B cell (primary cell): ENCODE data around the gene KCNJ1. TPM values are rescaled to one million over a fixed set of nuclear protein-coding genes. Genes with fewer than 3 reads are reported as not detected.

ENCODE experiments used
- ATAC-seq: fragments of 200-7000 bp; cut with Tn5 transposase; one replicate; pipeline ENCODE4 v1.10.0; 2021; ENCODE audit warnings: low read depth, mild to moderate bottlenecking, moderate number of reproducible peaks, moderate library complexity
- CTCF ChIA-PET: fragments of 350-600 bp; sonication (Branson Sonifier 250); formaldehyde crosslinking; loops from one replicate; lab custom pipeline; 2021; ENCODE audit warnings: antibody characterized with exemption, inconsistent platforms; lab: Charles Lee
- POLR2A ChIA-PET: fragments of 350-600 bp; sonication (Branson Sonifier 250); formaldehyde crosslinking; loops from one replicate; lab custom pipeline; 2021; ENCODE audit warnings: antibody characterized with exemption; lab: Charles Lee
- DNase-seq: peaks from one replicate; pipeline ENCODE4 v3.0.0; 2013
- H2AFZ ChIP-seq: 2 replicates; pipeline ENCODE4 v1.6.1; 2012; ENCODE audit warnings: mild to moderate bottlenecking, low read depth, low read length; ENCODE audit not compliant: insufficient read depth, poor library complexity, severe bottlenecking
- H3K27ac ChIP-seq, 2 donors: 1 replicate in 1 of 2; 2 replicates in 1 of 2; pipeline ENCODE4 v1.5.1; 2012 to 2013; ENCODE audit warnings: low read length in 2 of 2, mild to moderate bottlenecking in 2 of 2, moderate library complexity in 1 of 2
- H3K27me3 ChIP-seq, 4 experiments: fragments of 200-600 bp in 1 of 4; sonication (generic) in 1 of 4; replicated peaks in 1 of 4; 1 replicate in 2 of 4; 2 replicates in 2 of 4; pipeline versions ENCODE4 v1.6.1 to v1.7.0; 2013 to 2016; ENCODE audit warnings: low read length in 3 of 4, mild to moderate bottlenecking in 2 of 4, mixed read lengths in 1 of 4, moderate library complexity in 1 of 4; ENCODE audit not compliant: insufficient read depth in 4 of 4, control insufficient read depth in 3 of 4; ENCODE audit errors: control extremely low read depth in 1 of 4
- H3K36me3 ChIP-seq, 2 experiments: replicated peaks in 1 of 2; 1 replicate in 1 of 2; 2 replicates in 1 of 2; pipeline versions ENCODE4 v1.6.1 to v1.7.1; 2013; ENCODE audit warnings: low read length in 1 of 2; ENCODE audit not compliant: insufficient read depth in 2 of 2, control insufficient read depth in 1 of 2; ENCODE audit errors: control extremely low read depth in 1 of 2, extremely low read depth in 1 of 2
- H3K4me1 ChIP-seq, 2 donors: fragments of 200-600 bp in 1 of 2; sonication (generic) in 1 of 2; 1 replicate in 1 of 2; 2 replicates in 1 of 2; pipeline versions ENCODE4 v1.5.1 to v1.6.1; 2013 to 2017; ENCODE audit warnings: low read length in 2 of 2; ENCODE audit not compliant: control insufficient read depth in 2 of 2, insufficient read depth in 2 of 2
- H3K4me2 ChIP-seq: replicated peaks from 2 replicates; pipeline ENCODE3; 2012; ENCODE audit warnings: mild to moderate bottlenecking, low read depth, low read length; ENCODE audit not compliant: poor library complexity, severe bottlenecking
- H3K4me3 ChIP-seq, 5 experiments: fragments of 200-600 bp in 1 of 5; sonication (generic) in 1 of 5; 1 replicate in 3 of 5; 2 replicates in 2 of 5; pipeline versions ENCODE4 v1.5.1 to v1.7.0; 2011 to 2016; ENCODE audit warnings: low read length in 4 of 5, mild to moderate bottlenecking in 4 of 5, low read depth in 2 of 5, control low read depth in 1 of 5, moderate library complexity in 1 of 5; ENCODE audit not compliant: insufficient read depth in 1 of 5; ENCODE audit errors: control extremely low read depth in 1 of 5, extremely low read depth in 1 of 5
- H3K79me2 ChIP-seq: fragments of 200-600 bp; sonication (generic); one replicate; pipeline ENCODE4 v1.6.0; 2016; ENCODE audit warnings: low read length; ENCODE audit not compliant: control insufficient read depth, insufficient read depth
- H3K9ac ChIP-seq: fragments of 200-600 bp; sonication (generic); 2 replicates; pipeline ENCODE4 v1.6.1; 2017; ENCODE audit warnings: mild to moderate bottlenecking, low read length, moderate library complexity
- H3K9me3 ChIP-seq, 3 donors: one replicate each; pipeline versions ENCODE4 v1.6.1 to v1.7.1; 2013; ENCODE audit warnings: low read length in 2 of 3; ENCODE audit not compliant: control insufficient read depth in 2 of 3, insufficient read depth in 1 of 3; ENCODE audit errors: control extremely low read depth in 1 of 3
- H4K20me1 ChIP-seq: 2 replicates; pipeline ENCODE4 v1.6.0; 2012; ENCODE audit warnings: mild to moderate bottlenecking, low read length; ENCODE audit not compliant: insufficient read depth, control insufficient read depth, poor library complexity, severe bottlenecking
- H3K27ac Mint-ChIP-seq: one replicate; pipeline ENCODE4 v1.8.0; 2021; ENCODE audit warnings: mixed read lengths
- H3K27me3 Mint-ChIP-seq: one replicate; pipeline ENCODE4 v1.8.0; 2021; ENCODE audit warnings: mixed read lengths
- H3K4me1 Mint-ChIP-seq: one replicate; pipeline ENCODE4 v1.8.0; 2021; ENCODE audit warnings: mixed read lengths
- H3K4me3 Mint-ChIP-seq: one replicate; pipeline ENCODE4 v1.8.0; 2021; ENCODE audit warnings: mixed read lengths
- H3K9me3 Mint-ChIP-seq: one replicate; pipeline ENCODE4 v1.8.0; 2022; ENCODE audit warnings: mixed read lengths; ENCODE audit not compliant: insufficient read depth
- EZH2 ChIP-seq: IDR thresholded peaks from 2 replicates; pipeline ENCODE4 v1.6.1; 2012; ENCODE audit warnings: borderline replicate concordance, low read depth, mild to moderate bottlenecking, moderate library complexity, low read length; ENCODE audit not compliant: insufficient read depth, poor library complexity, severe bottlenecking
- WGBS: methylation state at CpG from one replicate; pipeline ENCODE4 v1.1.5; 2013; ENCODE audit warnings: missing lambda C conversion rate; ENCODE audit not compliant: insufficient coverage; 5-methylcytosine and 5-hydroxymethylcytosine counted together
- intact Hi-C: fragments of 100-400 bp; cut with micrococcal nuclease; formaldehyde crosslinking; loops from one replicate; pipeline ENCODE4 v1.10.0; 2022
- polyA plus RNA-seq: library from polyadenylated mRNA; depleted of rRNA; stranded (reverse); fragments of >200 nt; gene quantifications from 2 replicates; pipeline ENCODE4 v1.2.3, GENCODE V29; 2012
- total RNA-seq, 2 donors: library from RNA; stranded (reverse); fragments of 120-200 nt in 1 of 2; gene quantifications; 1 replicate in 1 of 2; 2 replicates in 1 of 2; pipeline versions ENCODE4 v1.2.3 to v1.2.4, GENCODE V29; 2013 to 2022
- TF ChIP-seq, protein P1 (sequence below): fragments of 200-600 bp; IDR thresholded peaks from one replicate; pipeline ENCODE4 v1.8.0; 2022; ENCODE audit warnings: antibody characterized with exemption, mild to moderate bottlenecking

Gene KCNJ1
- total and polyA plus RNA-seq, 2 donors (not counting 1 experiment from before 2014, with no cell fraction given), result not detected

DNA sequence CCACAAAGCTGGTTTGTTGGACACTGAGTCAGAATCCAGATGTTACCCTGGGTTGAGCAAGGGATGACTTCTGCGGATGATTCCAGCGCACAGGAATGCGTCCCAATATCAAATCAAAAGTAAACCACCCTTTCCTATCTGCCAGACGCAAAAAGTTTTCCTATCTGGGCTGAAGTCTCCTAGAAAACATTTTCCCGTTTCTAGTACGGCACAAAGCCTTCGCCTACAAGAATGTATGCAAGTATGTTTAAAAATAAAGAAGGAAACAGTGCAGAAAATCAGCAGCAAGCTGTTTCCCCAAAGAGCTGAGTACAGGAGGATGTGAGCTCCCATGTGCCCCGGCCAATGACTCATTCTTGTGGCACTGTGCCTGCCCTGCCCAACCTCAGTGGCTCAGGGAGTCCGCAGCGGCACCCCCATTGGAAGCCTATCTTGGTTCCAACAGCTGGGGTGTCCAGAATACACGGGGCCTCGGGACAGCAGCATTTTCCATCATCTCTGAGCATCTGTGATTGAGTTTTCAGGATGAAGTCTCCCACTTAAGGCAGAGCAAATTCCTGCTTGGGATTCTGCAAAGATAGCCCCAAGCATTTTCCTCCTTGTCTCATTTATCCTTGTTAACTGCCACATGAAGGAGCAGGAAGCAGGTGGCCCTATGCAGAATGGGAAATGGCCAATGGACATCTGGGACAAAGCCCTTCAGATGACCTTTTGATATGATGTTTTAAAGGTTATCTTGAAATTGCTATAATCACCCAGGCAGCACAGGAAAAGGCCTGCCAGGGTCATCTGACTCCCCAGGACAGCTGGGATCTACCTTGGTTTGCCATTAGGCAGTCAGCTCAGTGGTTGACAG, 41.5 kb upstream of the KCNJ1 start:
- TF ChIP-seq, protein P1, sequence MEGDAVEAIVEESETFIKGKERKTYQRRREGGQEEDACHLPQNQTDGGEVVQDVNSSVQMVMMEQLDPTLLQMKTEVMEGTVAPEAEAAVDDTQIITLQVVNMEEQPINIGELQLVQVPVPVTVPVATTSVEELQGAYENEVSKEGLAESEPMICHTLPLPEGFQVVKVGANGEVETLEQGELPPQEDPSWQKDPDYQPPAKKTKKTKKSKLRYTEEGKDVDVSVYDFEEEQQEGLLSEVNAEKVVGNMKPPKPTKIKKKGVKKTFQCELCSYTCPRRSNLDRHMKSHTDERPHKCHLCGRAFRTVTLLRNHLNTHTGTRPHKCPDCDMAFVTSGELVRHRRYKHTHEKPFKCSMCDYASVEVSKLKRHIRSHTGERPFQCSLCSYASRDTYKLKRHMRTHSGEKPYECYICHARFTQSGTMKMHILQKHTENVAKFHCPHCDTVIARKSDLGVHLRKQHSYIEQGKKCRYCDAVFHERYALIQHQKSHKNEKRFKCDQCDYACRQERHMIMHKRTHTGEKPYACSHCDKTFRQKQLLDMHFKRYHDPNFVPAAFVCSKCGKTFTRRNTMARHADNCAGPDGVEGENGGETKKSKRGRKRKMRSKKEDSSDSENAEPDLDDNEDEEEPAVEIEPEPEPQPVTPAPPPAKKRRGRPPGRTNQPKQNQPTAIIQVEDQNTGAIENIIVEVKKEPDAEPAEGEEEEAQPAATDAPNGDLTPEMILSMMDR, result no peak
- TF ChIP-seq EZH2, result no peak
- intact Hi-C loops, result no loop called here
- Histone ChIP-seq H3K4me2 (no peak overlapping the region), H3K36me3 (no peaks in the 10 kb centered on the region), H3K4me3 (no peak overlapping the region), H3K79me2 (no peaks in the 10 kb centered on the region), H4K20me1 (no peaks in the 10 kb centered on the region), H3K27me3 (peaks cover 0 to 73% (median 41%) of the 10 kb centered on the region in 4 experiments), H3K9me3 (peaks cover 0 to 21% (median 3%) of the 10 kb centered on the region in 3 donors), H3K9ac (no peak overlapping the region), H2AFZ (no peak overlapping the region), H3K4me1 (peaks cover 19 to 28% of the 10 kb centered on the region in 2 donors), H3K27ac (no peak overlapping the region)
- Mint-ChIP-seq H3K9me3 (no peaks in the 10 kb centered on the region), H3K27me3 (peaks cover 66% of the 10 kb centered on the region), H3K4me1 (peaks cover 21% of the 10 kb centered on the region), H3K27ac (no peak overlapping the region), H3K4me3 (no peak overlapping the region)
- 4% methylated on average over 10 of the region's 12 CpGs for WGBS
- DNase-seq (no peak), ATAC-seq (no peak)
- ChIA-PET CTCF (interaction anchor here (0.6 to 9.4 kb wide), 6 partner anchors 11 to 738 kb away, joined by 3 to 89 read pairs (median 10); no protein-coding TSS in a partner anchor), POLR2A (interaction anchor here (0.7 kb wide), 1 partner anchor 680 kb away, joined by 3 read pairs; no protein-coding TSS in a partner anchor)

DNA sequence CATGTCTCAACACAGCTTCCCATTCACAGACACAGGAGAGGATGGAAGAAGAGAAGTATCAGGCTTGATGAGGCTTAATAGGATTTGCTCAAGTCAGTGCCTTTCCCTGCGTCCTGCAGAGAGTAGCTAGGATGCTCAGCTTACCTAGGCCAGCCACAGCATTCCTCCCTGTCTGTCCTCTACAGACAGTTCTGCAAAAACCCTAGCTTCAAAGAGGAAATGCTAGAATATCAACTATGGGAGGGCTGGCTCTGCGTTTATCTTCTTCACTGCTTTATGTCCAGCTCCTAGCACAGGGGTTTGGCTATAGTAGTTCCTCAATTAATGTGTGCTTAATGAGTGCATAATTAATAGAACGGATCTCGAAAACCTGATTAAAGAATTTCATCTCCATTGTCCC, 40.5 kb upstream of the KCNJ1 start:
- intact Hi-C loops, result no loop called here
- Histone ChIP-seq H3K4me2 (no peak overlapping the region), H3K27ac (no peak overlapping the region), H4K20me1 (no peaks in the 10 kb centered on the region), H3K9ac (no peak overlapping the region), H3K79me2 (no peaks in the 10 kb centered on the region), H3K4me3 (no peak overlapping the region), H2AFZ (no peak overlapping the region), H3K4me1 (peaks cover 21 to 28% of the 10 kb centered on the region in 2 donors), H3K27me3 (peaks cover 0 to 77% (median 49%) of the 10 kb centered on the region in 4 experiments), H3K36me3 (no peaks in the 10 kb centered on the region), H3K9me3 (peaks cover 0 to 21% (median 3%) of the 10 kb centered on the region in 3 donors)
- no peak for ATAC-seq
- CTCF ChIA-PET, result interaction anchor here (0.8 to 9.4 kb wide), 7 partner anchors 12 to 737 kb away, joined by 3 to 89 read pairs (median 11); partner anchors contain the start of gene KCNJ5
- TF ChIP-seq, protein P1, result no peak
- TF ChIP-seq EZH2, result no peak
- H3K4me1 Mint-ChIP-seq, result peaks cover 25% of the 10 kb centered on the region
- no peaks in the 10 kb centered on the region for H3K9me3 Mint-ChIP-seq
- peaks cover 71% of the 10 kb centered on the region for H3K27me3 Mint-ChIP-seq
- WGBS, result no CpG with 5 or more reads among the region's 4 CpGs
- DNase-seq, result no peak
- H3K27ac Mint-ChIP-seq, result no peak overlapping the region
- POLR2A ChIA-PET, result no interaction called here
- H3K4me3 Mint-ChIP-seq, result no peak overlapping the region
